ENCODE data around the gene OR2H2.

DNA sequence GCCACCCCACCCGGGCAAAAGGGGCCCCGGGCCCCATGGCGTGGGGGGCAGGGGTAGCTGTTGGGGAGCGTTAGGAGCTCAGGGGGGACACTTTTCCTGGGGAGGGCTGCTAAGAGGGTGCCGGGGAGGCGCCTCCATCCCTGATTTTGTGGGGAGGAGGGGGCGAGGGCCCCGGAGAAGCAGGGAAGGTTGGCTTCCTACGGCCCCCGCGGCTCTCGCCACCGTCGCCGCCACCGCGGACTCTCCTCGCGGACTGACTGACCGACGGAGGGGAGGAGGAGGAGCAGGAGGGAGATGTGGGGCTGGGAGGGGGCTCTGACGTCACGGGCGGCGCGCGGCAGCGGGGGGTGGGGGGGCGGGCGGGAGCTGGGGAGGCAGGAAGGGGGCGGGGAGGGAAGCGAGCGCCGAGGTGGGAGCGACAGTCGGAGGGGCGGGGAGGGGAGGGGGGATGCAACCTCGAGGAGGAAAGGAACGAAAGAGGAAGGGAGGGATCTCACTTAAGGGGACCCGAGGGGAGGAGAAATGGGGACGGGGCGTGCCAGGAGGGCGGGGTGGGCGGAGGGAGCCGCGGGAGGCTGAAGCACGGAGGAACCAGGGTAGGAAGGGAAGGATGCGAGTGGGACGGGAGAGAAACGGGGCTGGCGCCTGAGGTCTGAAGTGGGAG lies 43.0 kb downstream of the OR2H2 start:
- TF ChIP-seq POLR2AphosphoS5 (IDR thresholded peaks at IDR 0.05) (no peak), POLR2A (IDR thresholded peaks at IDR 0.05) (peak in 1 of 2 donors; percentile 31), EP300 (IDR thresholded peaks at IDR 0.05) (no peak)
- TF ChIP-seq, protein P1, sequence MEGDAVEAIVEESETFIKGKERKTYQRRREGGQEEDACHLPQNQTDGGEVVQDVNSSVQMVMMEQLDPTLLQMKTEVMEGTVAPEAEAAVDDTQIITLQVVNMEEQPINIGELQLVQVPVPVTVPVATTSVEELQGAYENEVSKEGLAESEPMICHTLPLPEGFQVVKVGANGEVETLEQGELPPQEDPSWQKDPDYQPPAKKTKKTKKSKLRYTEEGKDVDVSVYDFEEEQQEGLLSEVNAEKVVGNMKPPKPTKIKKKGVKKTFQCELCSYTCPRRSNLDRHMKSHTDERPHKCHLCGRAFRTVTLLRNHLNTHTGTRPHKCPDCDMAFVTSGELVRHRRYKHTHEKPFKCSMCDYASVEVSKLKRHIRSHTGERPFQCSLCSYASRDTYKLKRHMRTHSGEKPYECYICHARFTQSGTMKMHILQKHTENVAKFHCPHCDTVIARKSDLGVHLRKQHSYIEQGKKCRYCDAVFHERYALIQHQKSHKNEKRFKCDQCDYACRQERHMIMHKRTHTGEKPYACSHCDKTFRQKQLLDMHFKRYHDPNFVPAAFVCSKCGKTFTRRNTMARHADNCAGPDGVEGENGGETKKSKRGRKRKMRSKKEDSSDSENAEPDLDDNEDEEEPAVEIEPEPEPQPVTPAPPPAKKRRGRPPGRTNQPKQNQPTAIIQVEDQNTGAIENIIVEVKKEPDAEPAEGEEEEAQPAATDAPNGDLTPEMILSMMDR (IDR thresholded peaks at IDR 0.05), result no peak
